Activated CD4-positive, alpha-beta T cell treated with anti-CD3 and anti-CD28 coated beads for 36 hours (primary cell): ENCODE measurements around the gene SORCS1. TPM values are rescaled to one million over a fixed set of nuclear protein-coding genes. Genes with fewer than 3 reads are reported as not detected.

Experiments used
- ATAC-seq: fragments of 200-7000 bp; cut with Tn5 transposase; one replicate; pipeline ENCODE4 v1.10.0; 2021; ENCODE audit warnings: mild to moderate bottlenecking, moderate library complexity
- CTCF ChIA-PET: fragments of 350-600 bp; sonication (Branson Sonifier 250); formaldehyde crosslinking; loops from one replicate; lab custom pipeline; 2021; ENCODE audit warnings: antibody characterized with exemption; lab: Charles Lee
- POLR2A ChIA-PET: fragments of 350-600 bp; sonication (Branson Sonifier 250); formaldehyde crosslinking; loops from one replicate; lab custom pipeline; 2021; ENCODE audit warnings: antibody characterized with exemption, inconsistent platforms; lab: Charles Lee
- DNase-seq: peaks from one replicate; pipeline ENCODE4 v3.0.0-alpha.2; 2020
- H3K27ac Mint-ChIP-seq: one replicate; pipeline ENCODE4 v1.8.0; 2021; ENCODE audit warnings: mixed read lengths
- H3K27me3 Mint-ChIP-seq: one replicate; pipeline ENCODE4 v1.8.0; 2021; ENCODE audit warnings: mixed read lengths
- H3K36me3 Mint-ChIP-seq: one replicate; pipeline ENCODE4 v1.8.0; 2021; ENCODE audit warnings: low read depth, mixed read lengths
- H3K4me1 Mint-ChIP-seq: one replicate; pipeline ENCODE4 v1.8.0; 2021; ENCODE audit warnings: mixed read lengths
- H3K4me3 Mint-ChIP-seq: one replicate; pipeline ENCODE4 v1.8.0; 2021; ENCODE audit warnings: mild to moderate bottlenecking, moderate library complexity, mixed read lengths
- H3K9me3 Mint-ChIP-seq: one replicate; pipeline ENCODE4 v1.8.0; 2021; ENCODE audit warnings: low read depth, mixed read lengths
- intact Hi-C, 2 experiments: fragments of 100-400 bp; cut with DNase I in 1 of 2; cut with micrococcal nuclease in 1 of 2; formaldehyde crosslinking; loops; one replicate each; pipeline versions ENCODE4 v1.14.2 to v1.15.1; 2022 to 2024; cut with DNase I, micrococcal nuclease
- total RNA-seq, 2 experiments: library from RNA; stranded (reverse); gene quantifications; one replicate each; pipeline ENCODE4 v1.2.3, GENCODE V29; 2021

SORCS1 gene
- total RNA-seq, 2 experiments from 2014 or later, result not detected

- intact Hi-C loops, result no loop called here
- H3K36me3 Mint-ChIP-seq, result no peaks in the 10 kb centered on the region
- no peaks in the 10 kb centered on the region for H3K4me1 Mint-ChIP-seq
- ChIA-PET POLR2A (no interaction called here), CTCF (no interaction called here)
- no peaks in the 10 kb centered on the region for H3K9me3 Mint-ChIP-seq
- no peak for DNase-seq
- no peak for ATAC-seq
- no peak overlapping the region for H3K27ac Mint-ChIP-seq
- H3K4me3 Mint-ChIP-seq, result no peak overlapping the region
- H3K27me3 Mint-ChIP-seq, result no peaks in the 10 kb centered on the region
Observed at GRCh38 chr10:106535304-106535953, 629.1 kb downstream of the SORCS1 start.

- ChIA-PET CTCF (no interaction called here), POLR2A (no interaction called here)
- intact Hi-C loops, result no loop called here
- H3K4me1 Mint-ChIP-seq, result no peaks in the 10 kb centered on the region
- ATAC-seq (no peak), DNase-seq (no peak)
- no peaks in the 10 kb centered on the region for H3K27me3 Mint-ChIP-seq
- H3K27ac Mint-ChIP-seq, result no peak overlapping the region
- no peaks in the 10 kb centered on the region for H3K36me3 Mint-ChIP-seq
- no peak overlapping the region for H3K4me3 Mint-ChIP-seq
- H3K9me3 Mint-ChIP-seq, result no peaks in the 10 kb centered on the region
Observed at GRCh38 chr10:106534441-106534840, 630.1 kb downstream of the SORCS1 start.

- intact Hi-C loops, result no loop called here
- DNase-seq (no peak), ATAC-seq (no peak)
- Mint-ChIP-seq H3K9me3 (peaks cover 3% of the 10 kb centered on the region), H3K27ac (no peak overlapping the region), H3K4me1 (no peaks in the 10 kb centered on the region), H3K27me3 (no peaks in the 10 kb centered on the region), H3K4me3 (no peak overlapping the region), H3K36me3 (no peaks in the 10 kb centered on the region)
- POLR2A ChIA-PET, result no interaction called here
- CTCF ChIA-PET, result no interaction called here
Observed at GRCh38 chr10:106528702-106529101, 635.8 kb downstream of the SORCS1 start.

GRCh38 chr10:106525835-106526234 is 638.7 kb downstream of the SORCS1 start:
- H3K36me3 Mint-ChIP-seq, result no peaks in the 10 kb centered on the region
- H3K27me3 Mint-ChIP-seq, result no peaks in the 10 kb centered on the region
- no peak overlapping the region for H3K4me3 Mint-ChIP-seq
- ChIA-PET CTCF (no interaction called here), POLR2A (no interaction called here)
- H3K4me1 Mint-ChIP-seq, result no peaks in the 10 kb centered on the region
- H3K9me3 Mint-ChIP-seq, result peaks cover 3% of the 10 kb centered on the region
- DNase-seq (no peak), ATAC-seq (no peak)
- intact Hi-C loops, result no loop called here
- no peak overlapping the region for H3K27ac Mint-ChIP-seq
